Left ventricle myocardium inferior (tissue), 1 donor: ENCODE measurements around the gene OSBPL8. TPM values are rescaled to one million over a fixed set of nuclear protein-coding genes. Genes with fewer than 3 reads are reported as not detected.

ENCODE experiments used
- DNase-seq: peaks from one replicate; pipeline ENCODE4 v3.0.0-alpha.2; 2020
- H3K27ac ChIP-seq: fragments of 200-600 bp; replicated peaks from 2 replicates; pipeline ENCODE4 v1.8.0; 2021
- H3K27me3 ChIP-seq: fragments of 200-600 bp; 2 replicates; pipeline ENCODE4 v1.8.0; 2021; ENCODE audit warnings: low read depth
- H3K36me3 ChIP-seq: fragments of 200-600 bp; 2 replicates; pipeline ENCODE4 v1.8.0; 2021
- H3K4me1 ChIP-seq: fragments of 200-600 bp; 2 replicates; pipeline ENCODE4 v1.8.0; 2021
- H3K4me3 ChIP-seq: fragments of 200-600 bp; 2 replicates; pipeline ENCODE4 v1.8.0; 2021; ENCODE audit warnings: mild to moderate bottlenecking, moderate library complexity
- H3K9me3 ChIP-seq: fragments of 200-600 bp; replicated peaks from 2 replicates; pipeline ENCODE4 v1.8.0; 2021
- CTCF ChIP-seq: fragments of 200-600 bp; IDR thresholded peaks from 2 replicates; pipeline ENCODE4 v1.8.0; 2021; ENCODE audit warnings: antibody characterized with exemption, mild to moderate bottlenecking, borderline replicate concordance
- intact Hi-C: fragments of 100-400 bp; cut with micrococcal nuclease; formaldehyde crosslinking; loops from one replicate; pipeline ENCODE4 v1.11.0; 2022
- total RNA-seq: library from RNA; stranded (reverse); fragmentation: NEBNext Ultra II Directional; extraction: Animal tissue kit (Norgen Biotek cat#: 25700); gene quantifications from one replicate; pipeline ENCODE4 v1.2.1, GENCODE V29; 2021
- donor health status: DM: no; HTN: yes; CAD: no; lungs with severe emphysema.

Gene OSBPL8
- total RNA-seq, 1 donor from 2014 or later = 28.9 TPM

GRCh38 chr12:76410371-76410770, 149.2 kb downstream of the OSBPL8 start:
- intact Hi-C loops = no loop called here

GRCh38 chr12:76409074-76409473, 150.5 kb downstream of the OSBPL8 start:
- no peaks in the 10 kb centered on the region for H3K4me1 ChIP-seq
- intact Hi-C loops = no loop called here
- no peaks in the 10 kb centered on the region for H3K27me3 ChIP-seq
- DNase-seq = no peak
- H3K36me3 ChIP-seq = no peaks in the 10 kb centered on the region
- no peak overlapping the region for H3K27ac ChIP-seq
- H3K9me3 ChIP-seq = no peaks in the 10 kb centered on the region
- H3K4me3 ChIP-seq = no peak overlapping the region
- no peak for TF ChIP-seq CTCF

More at GRCh38 chr12:76410371-76410770, 149.2 kb downstream of the OSBPL8 start:
- Histone ChIP-seq H3K9me3 (no peaks in the 10 kb centered on the region), H3K27ac (no peak overlapping the region), H3K4me1 (no peaks in the 10 kb centered on the region), H3K27me3 (no peaks in the 10 kb centered on the region), H3K36me3 (no peaks in the 10 kb centered on the region), H3K4me3 (no peak overlapping the region)
- no peak for TF ChIP-seq CTCF
- DNase-seq = no peak

GRCh38 chr12:76407710-76408109, 151.9 kb downstream of the OSBPL8 start:
- intact Hi-C loops = no loop called here
- TF ChIP-seq CTCF = no peak
- Histone ChIP-seq H3K27ac (no peak overlapping the region), H3K27me3 (no peaks in the 10 kb centered on the region), H3K4me1 (no peaks in the 10 kb centered on the region), H3K9me3 (no peaks in the 10 kb centered on the region), H3K36me3 (no peaks in the 10 kb centered on the region), H3K4me3 (no peak overlapping the region)
- no peak for DNase-seq

- Histone ChIP-seq H3K27ac (no peak overlapping the region), H3K4me1 (no peaks in the 10 kb centered on the region), H3K4me3 (no peak overlapping the region), H3K36me3 (peaks cover 20% of the 10 kb centered on the region), H3K27me3 (no peaks in the 10 kb centered on the region), H3K9me3 (no peaks in the 10 kb centered on the region)
- DNase-seq = no peak
- intact Hi-C loops = no loop called here
- no peak for TF ChIP-seq CTCF
These were observed 157.3 kb downstream of the OSBPL8 start for GRCh38 chr12:76402259-76402658.

- intact Hi-C loops = no loop called here
- Histone ChIP-seq H3K27me3 (no peaks in the 10 kb centered on the region), H3K9me3 (no peaks in the 10 kb centered on the region), H3K4me1 (no peaks in the 10 kb centered on the region), H3K36me3 (peaks cover 20% of the 10 kb centered on the region), H3K27ac (no peak overlapping the region), H3K4me3 (no peak overlapping the region)
- no peak for TF ChIP-seq CTCF
- DNase-seq = no peak
These were observed 159.4 kb downstream of the OSBPL8 start for GRCh38 chr12:76400136-76400535.

- TF ChIP-seq CTCF = no peak
- Histone ChIP-seq H3K27me3 (no peaks in the 10 kb centered on the region), H3K4me3 (no peak overlapping the region), H3K4me1 (no peaks in the 10 kb centered on the region), H3K9me3 (no peaks in the 10 kb centered on the region), H3K36me3 (peaks cover 26% of the 10 kb centered on the region), H3K27ac (no peak overlapping the region)
- no peak for DNase-seq
- intact Hi-C loops = no loop called here
These were observed 160.5 kb downstream of the OSBPL8 start for GRCh38 chr12:76399040-76399439.
